HG03280 (cell line): Measurements from ENCODE around the gene ARHGAP9.
"Not testable (repeated sequence)": the region's sequence is repeated elsewhere in the genome, so short reads cannot be mapped to it uniquely, and the experiment has no call there.

Source experiments
- ATAC-seq: cut with Tn5 transposase; IDR thresholded peaks from one replicate; pipeline ENCODE4 v1.9.1; 2021; ENCODE audit warnings: mild to moderate bottlenecking, moderate library complexity; ENCODE audit not compliant: unreplicated experiment

ARHGAP9 gene

GRCh38 chr12:57517718-57518117, 38.1 kb upstream of the ARHGAP9 start:
- not testable (repeated sequence) for ATAC-seq

- ATAC-seq: no peak
Observed at GRCh38 chr12:57517187-57517586, 37.5 kb upstream of the ARHGAP9 start.

GRCh38 chr12:57516617-57517153, 37.0 kb upstream of the ARHGAP9 start:
- ATAC-seq: no peak

- ATAC-seq: no peak
Observed at GRCh38 chr12:57515934-57516541, 36.4 kb upstream of the ARHGAP9 start.

GRCh38 chr12:57515408-57515933, 35.8 kb upstream of the ARHGAP9 start:
- ATAC-seq: no peak

GRCh38 chr12:57514720-57515407, 35.2 kb upstream of the ARHGAP9 start:
- no peak for ATAC-seq

- ATAC-seq: not testable (repeated sequence)
Observed at GRCh38 chr12:57514246-57514645, 34.6 kb upstream of the ARHGAP9 start.

GRCh38 chr12:57513677-57514076, 34.0 kb upstream of the ARHGAP9 start:
- not testable (repeated sequence) for ATAC-seq

- ATAC-seq: no peak
Observed at GRCh38 chr12:57513266-57513665, 33.6 kb upstream of the ARHGAP9 start.

- ATAC-seq: no peak
Observed at GRCh38 chr12:57512665-57513064, 33.0 kb upstream of the ARHGAP9 start.

- ATAC-seq: no peak
Observed at GRCh38 chr12:57511588-57512325, 32.1 kb upstream of the ARHGAP9 start.

GRCh38 chr12:57511161-57511560, 31.5 kb upstream of the ARHGAP9 start:
- no peak for ATAC-seq

- not testable (repeated sequence) for ATAC-seq
Observed at GRCh38 chr12:57507796-57508195, 28.1 kb upstream of the ARHGAP9 start.

GRCh38 chr12:57506541-57506940, 26.9 kb upstream of the ARHGAP9 start:
- not testable (repeated sequence) for ATAC-seq

- ATAC-seq: not testable (repeated sequence)
Observed at GRCh38 chr12:57502311-57502969, 22.8 kb upstream of the ARHGAP9 start.

GRCh38 chr12:57500213-57500612, 20.5 kb upstream of the ARHGAP9 start:
- no peak for ATAC-seq

- ATAC-seq: no peak
Observed at GRCh38 chr12:57498571-57498970, 18.9 kb upstream of the ARHGAP9 start.

GRCh38 chr12:57498132-57498502, 18.5 kb upstream of the ARHGAP9 start:
- no peak for ATAC-seq

- no peak for ATAC-seq
Observed at GRCh38 chr12:57497223-57498131, 17.8 kb upstream of the ARHGAP9 start.

- no peak for ATAC-seq
Observed at GRCh38 chr12:57496822-57497221, 17.2 kb upstream of the ARHGAP9 start.
